Endothelial cell (in vitro differentiated cells): ENCODE measurements around the gene PLP2. TPM values are rescaled to one million over a fixed set of nuclear protein-coding genes. Genes with fewer than 3 reads are reported as not detected.
A peak's percentile ranks its signal among the peaks of the same experiment; 100 is the strongest.

Experiments
- DNase-seq: peaks from one replicate; pipeline ENCODE4 v3.0.0; 2021; ENCODE audit warnings: low spot score
- H3K27ac Mint-ChIP-seq: one replicate; pipeline ENCODE4 v1.8.0; 2021; ENCODE audit warnings: mixed read lengths, inconsistent platforms; ENCODE audit not compliant: unreplicated experiment
- H3K27me3 Mint-ChIP-seq: one replicate; pipeline ENCODE4 v1.8.0; 2021; ENCODE audit warnings: mild to moderate bottlenecking, moderate library complexity, mixed read lengths, inconsistent platforms; ENCODE audit not compliant: unreplicated experiment
- H3K36me3 Mint-ChIP-seq: one replicate; pipeline ENCODE4 v1.8.0; 2021; ENCODE audit warnings: mild to moderate bottlenecking, low read depth, mixed read lengths, inconsistent platforms; ENCODE audit not compliant: unreplicated experiment
- H3K4me1 Mint-ChIP-seq: one replicate; pipeline ENCODE4 v1.8.0; 2021; ENCODE audit warnings: mild to moderate bottlenecking, mixed read lengths, inconsistent platforms; ENCODE audit not compliant: unreplicated experiment
- H3K4me3 Mint-ChIP-seq: one replicate; pipeline ENCODE4 v1.8.0; 2021; ENCODE audit warnings: mild to moderate bottlenecking, mixed read lengths, inconsistent platforms; ENCODE audit not compliant: unreplicated experiment
- H3K9me3 Mint-ChIP-seq: one replicate; pipeline ENCODE4 v1.8.0; 2021; ENCODE audit warnings: mixed read lengths, inconsistent platforms; ENCODE audit not compliant: unreplicated experiment
- total RNA-seq: library from RNA; stranded (reverse); fragmentation: NEBNext Ultra II Directional; extraction: Animal tissue kit (Norgen Biotek cat#: 25700); gene quantifications from one replicate; pipeline ENCODE4 v1.2.1, GENCODE V29; 2021; ENCODE audit not compliant: unreplicated experiment
- TF ChIP-seq, protein P1 (sequence below): fragments of 200-600 bp; sonication (generic); IDR thresholded peaks from one replicate; pipeline ENCODE4 v1.5.0; 2021; ENCODE audit warnings: antibody characterized with exemption; ENCODE audit not compliant: unreplicated experiment

Gene PLP2
- total RNA-seq, 1 donor from 2014 or later, result 1.9 TPM

DNA sequence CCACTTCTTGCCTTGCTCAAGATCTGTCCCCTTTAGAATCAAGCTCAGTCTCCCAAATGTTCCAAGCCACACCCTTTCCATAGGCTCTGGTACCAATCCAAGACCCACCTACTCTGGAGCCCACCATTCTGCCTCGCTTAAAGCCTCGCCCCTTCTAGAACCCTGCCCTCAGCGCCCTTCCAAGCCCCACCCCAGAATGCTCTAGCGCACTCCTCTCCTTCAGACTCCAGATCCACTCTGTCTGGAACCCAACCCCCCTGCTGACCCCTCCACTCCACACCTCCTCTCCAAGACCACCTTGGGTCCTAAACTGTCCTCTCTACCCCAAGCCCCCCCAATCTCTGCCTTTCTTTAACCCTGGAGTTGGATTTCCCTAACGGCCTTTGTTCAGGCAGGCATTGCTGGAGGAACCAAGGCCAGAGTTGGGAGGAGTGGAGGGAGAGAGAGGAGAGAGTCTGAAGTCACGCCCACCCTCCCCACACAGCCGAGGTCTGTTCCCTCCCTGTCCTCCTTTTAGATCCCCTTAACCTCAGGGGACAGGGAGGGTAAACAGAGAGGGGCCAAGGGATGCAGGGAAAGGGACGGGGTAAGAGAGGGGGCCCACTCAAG lies 16.9 kb downstream of the PLP2 start:
- Mint-ChIP-seq H3K4me1 (peaks cover 5% of the 10 kb centered on the region), H3K4me3 (no peak overlapping the region), H3K36me3 (no peaks in the 10 kb centered on the region), H3K27me3 (peaks cover 4% of the 10 kb centered on the region), H3K9me3 (no peaks in the 10 kb centered on the region), H3K27ac (peak overlapping the region; percentile 52)
- no peak for DNase-seq
- TF ChIP-seq, protein P1, sequence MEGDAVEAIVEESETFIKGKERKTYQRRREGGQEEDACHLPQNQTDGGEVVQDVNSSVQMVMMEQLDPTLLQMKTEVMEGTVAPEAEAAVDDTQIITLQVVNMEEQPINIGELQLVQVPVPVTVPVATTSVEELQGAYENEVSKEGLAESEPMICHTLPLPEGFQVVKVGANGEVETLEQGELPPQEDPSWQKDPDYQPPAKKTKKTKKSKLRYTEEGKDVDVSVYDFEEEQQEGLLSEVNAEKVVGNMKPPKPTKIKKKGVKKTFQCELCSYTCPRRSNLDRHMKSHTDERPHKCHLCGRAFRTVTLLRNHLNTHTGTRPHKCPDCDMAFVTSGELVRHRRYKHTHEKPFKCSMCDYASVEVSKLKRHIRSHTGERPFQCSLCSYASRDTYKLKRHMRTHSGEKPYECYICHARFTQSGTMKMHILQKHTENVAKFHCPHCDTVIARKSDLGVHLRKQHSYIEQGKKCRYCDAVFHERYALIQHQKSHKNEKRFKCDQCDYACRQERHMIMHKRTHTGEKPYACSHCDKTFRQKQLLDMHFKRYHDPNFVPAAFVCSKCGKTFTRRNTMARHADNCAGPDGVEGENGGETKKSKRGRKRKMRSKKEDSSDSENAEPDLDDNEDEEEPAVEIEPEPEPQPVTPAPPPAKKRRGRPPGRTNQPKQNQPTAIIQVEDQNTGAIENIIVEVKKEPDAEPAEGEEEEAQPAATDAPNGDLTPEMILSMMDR, result no peak

DNA sequence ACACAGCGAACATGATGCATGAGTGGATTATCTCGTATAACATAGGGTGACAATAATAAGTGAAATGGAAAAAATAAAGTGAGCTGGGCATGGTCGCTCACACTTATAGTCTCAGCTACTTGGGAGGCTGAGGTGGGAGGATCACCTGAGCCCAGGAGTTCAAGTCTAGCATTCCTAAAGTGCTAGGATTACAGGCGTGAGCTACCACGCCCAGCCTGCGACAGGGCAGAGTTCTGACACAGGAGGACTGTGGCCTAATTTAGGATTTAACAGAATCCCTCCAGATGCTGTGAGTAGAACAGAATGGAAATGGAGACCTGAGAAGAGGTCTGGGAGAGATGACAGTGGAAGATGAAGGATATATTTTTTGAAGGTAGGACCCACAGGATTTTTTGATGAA lies 17.9 kb downstream of the PLP2 start:
- peaks cover 4% of the 10 kb centered on the region for H3K27me3 Mint-ChIP-seq
- H3K27ac Mint-ChIP-seq, result no peak overlapping the region
- H3K4me3 Mint-ChIP-seq, result no peak overlapping the region

DNA sequence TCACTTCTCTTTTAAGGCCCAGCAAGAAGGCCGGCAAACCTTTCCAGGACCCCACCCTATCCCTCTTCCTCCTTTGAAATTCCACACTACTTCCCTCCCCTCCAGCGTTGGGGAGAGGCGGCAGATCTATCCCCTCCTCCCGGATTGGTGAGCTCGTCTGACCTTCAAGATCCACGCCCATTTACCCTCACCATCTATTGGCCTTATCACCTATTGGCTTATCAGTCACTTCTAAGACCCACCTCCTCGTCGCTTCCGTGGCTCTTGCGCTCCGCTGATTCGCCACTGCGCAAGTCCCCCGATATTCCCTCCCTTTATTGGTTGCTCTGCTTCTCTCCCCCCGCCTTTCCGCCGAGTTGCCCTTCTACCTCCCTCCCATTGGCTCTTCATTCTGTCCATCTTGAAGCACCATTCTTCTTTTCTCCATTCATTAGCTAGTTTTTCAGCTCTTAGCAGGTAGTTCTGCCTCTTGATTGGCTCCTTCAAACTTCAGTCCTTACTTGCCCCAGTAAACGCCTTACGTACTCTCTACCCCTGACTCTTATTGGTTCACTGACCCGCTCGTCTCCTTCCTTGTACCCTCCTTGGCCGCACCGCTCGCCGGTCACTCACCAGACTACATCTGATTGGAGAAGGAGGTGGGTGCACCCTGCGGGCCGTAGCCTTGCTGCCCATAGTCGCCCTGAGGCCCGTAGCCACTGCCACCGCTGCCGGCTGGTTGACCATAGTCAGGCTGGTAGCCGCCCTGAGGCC lies 19.3 kb downstream of the PLP2 start:
- H3K9me3 Mint-ChIP-seq, result no peaks in the 10 kb centered on the region
- TF ChIP-seq, protein P1, result no peak
- peak; percentile 74 for DNase-seq
- peak overlapping the region; percentile 90 for H3K4me3 Mint-ChIP-seq
- no peaks in the 10 kb centered on the region for H3K36me3 Mint-ChIP-seq
- H3K27ac Mint-ChIP-seq, result peak overlapping the region; percentile 88
- peaks cover 5% of the 10 kb centered on the region for H3K4me1 Mint-ChIP-seq
- H3K27me3 Mint-ChIP-seq, result peaks cover 2% of the 10 kb centered on the region

More for the DNA sequence above, 17.9 kb downstream of the PLP2 start:
- H3K4me1 Mint-ChIP-seq, result peaks cover 5% of the 10 kb centered on the region
- H3K9me3 Mint-ChIP-seq, result no peaks in the 10 kb centered on the region
- DNase-seq, result no peak
- TF ChIP-seq, protein P1, result no peak
- no peaks in the 10 kb centered on the region for H3K36me3 Mint-ChIP-seq

DNA sequence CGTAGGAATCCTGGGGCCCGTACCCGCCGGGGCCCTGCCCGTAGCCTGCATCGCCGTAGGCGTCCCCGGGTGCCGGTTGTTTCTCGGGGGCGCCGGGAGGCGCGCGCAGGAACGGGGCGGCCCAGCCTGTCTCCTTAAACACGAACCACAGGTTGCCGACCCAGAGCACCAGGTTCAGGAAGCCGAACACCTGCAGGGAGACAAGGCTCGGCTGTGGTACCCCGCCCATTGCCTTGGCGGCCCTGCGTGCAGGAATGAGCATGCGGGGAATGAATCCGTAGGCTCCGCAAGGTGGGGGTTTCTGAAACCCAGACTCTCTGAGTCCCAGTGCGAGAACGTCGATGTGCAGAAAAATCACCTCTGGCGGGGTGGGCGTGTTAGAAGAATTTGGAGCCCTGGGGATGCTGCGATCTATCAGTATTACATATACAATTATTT lies 19.9 kb downstream of the PLP2 start:
- TF ChIP-seq, protein P1, result no peak
- no peak for DNase-seq
- Mint-ChIP-seq H3K4me1 (peaks cover 5% of the 10 kb centered on the region), H3K4me3 (peak overlapping the region; percentile 90), H3K27me3 (peaks cover 2% of the 10 kb centered on the region), H3K9me3 (no peaks in the 10 kb centered on the region), H3K27ac (no peak overlapping the region), H3K36me3 (no peaks in the 10 kb centered on the region)

DNA sequence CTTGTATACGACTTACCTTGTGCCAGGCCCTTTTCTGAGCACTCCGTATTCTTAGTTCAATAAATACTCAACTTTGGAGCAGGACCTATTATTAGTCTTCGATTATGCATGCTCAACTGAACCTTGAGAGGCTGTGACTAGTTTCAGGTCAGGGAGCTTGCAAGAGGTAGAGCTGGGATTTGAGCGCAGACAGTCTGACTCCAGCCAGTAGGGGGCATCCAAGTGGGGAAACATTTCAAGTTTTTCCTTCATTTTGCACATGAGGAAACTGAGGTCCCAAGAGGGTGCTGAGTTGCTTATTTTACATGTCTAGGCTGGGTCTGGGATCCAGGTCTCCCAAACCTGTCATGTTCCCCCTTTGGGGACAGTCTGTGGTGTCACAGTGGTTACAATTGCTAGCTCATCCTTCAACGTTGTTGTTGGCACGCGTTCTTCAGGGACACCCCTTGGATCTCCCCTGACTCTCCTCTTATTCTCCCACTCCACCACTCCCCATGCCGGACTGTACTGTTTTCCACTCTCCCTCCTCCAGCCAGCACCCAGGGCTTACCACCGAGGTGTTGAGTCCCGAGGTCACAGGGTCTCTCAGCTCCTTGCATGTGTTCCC lies 21.1 kb downstream of the PLP2 start:
- peaks cover 5% of the 10 kb centered on the region for H3K4me1 Mint-ChIP-seq
- no peak overlapping the region for H3K4me3 Mint-ChIP-seq
- H3K27me3 Mint-ChIP-seq, result peaks cover 2% of the 10 kb centered on the region
- no peak overlapping the region for H3K27ac Mint-ChIP-seq
- no peaks in the 10 kb centered on the region for H3K9me3 Mint-ChIP-seq
- TF ChIP-seq, protein P1, result peak; percentile 56
- DNase-seq, result no peak
- no peaks in the 10 kb centered on the region for H3K36me3 Mint-ChIP-seq
